ENCODE measurements around the gene CXCR5. TPM values are rescaled to one million over a fixed set of nuclear protein-coding genes. Genes with fewer than 3 reads are reported as not detected.

Gene CXCR5
- total RNA-seq, 4 donors from 2014 or later = 0.17 TPM; not detected in 3

DNA sequence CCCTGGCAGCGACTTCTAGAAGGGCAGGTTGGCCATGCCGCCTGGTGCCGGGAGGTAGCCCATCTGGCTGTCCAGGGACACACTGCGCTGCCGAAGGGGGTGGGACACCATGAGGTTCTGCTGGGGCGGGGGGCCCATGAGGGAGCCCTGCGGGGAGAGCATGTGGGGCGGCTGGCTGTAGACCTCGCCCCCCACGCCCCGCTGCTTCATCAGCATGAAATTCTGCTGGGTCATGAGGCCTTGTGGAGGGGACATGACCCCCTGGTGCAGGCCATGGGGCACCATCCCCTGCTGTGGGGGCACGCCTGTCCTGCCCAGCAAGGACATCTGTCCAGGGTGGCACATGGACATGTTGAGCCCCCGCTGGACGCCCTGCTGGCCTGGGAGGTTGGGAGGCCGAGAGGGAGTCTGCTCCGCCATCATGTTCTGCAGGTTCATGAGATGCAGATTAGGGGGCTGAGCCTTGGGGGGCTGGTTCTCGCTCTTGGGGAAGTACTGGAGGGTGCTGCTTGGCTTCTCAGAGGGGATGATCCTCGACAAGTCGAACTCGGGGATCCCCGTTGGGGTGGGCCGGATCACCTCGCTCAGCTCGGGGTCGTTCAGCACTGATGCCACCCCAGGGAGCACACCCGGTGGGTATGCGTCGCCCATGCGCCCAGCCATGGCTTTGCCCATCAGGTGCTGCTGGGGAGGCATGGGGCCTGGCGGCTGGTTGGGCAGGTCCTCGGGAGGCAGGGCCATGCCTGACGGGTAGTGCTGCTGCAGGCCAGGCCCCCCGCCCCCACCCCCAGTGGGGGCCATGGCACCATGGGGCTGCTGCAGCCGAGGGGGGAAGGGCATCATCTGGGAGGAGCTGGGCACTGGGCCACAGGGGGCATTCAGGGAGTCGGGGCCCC, 15.0 kb downstream of the CXCR5 start:
- Histone ChIP-seq H3K9me3 (no peaks in the 10 kb centered on the region), H3K4me1 (peaks cover 0 to 66% (median 46%) of the 10 kb centered on the region in 4 donors), H3K27me3 (peaks cover 0 to 3% (median 0%) of the 10 kb centered on the region in 4 donors), H3K27ac (replicated peaks in 1 of 4) (no peak overlapping the region), H3K4me3 (no peak overlapping the region), H3K36me3 (peaks cover 43 to 80% (median 72%) of the 10 kb centered on the region in 4 donors)
- intact Hi-C loops (cut with DNase I) = loop anchor here (5.0 kb wide), 1 partner anchor 34 kb away; no protein-coding TSS in a partner anchor
- 93% methylated on average over 12 of the region's 35 CpGs for WGBS
- DNase-seq (ENCODE audit: extremely low spot score) = no peak
- TF ChIP-seq POLR2AphosphoS5 (IDR thresholded peaks at IDR 0.05) = no peak

DNA sequence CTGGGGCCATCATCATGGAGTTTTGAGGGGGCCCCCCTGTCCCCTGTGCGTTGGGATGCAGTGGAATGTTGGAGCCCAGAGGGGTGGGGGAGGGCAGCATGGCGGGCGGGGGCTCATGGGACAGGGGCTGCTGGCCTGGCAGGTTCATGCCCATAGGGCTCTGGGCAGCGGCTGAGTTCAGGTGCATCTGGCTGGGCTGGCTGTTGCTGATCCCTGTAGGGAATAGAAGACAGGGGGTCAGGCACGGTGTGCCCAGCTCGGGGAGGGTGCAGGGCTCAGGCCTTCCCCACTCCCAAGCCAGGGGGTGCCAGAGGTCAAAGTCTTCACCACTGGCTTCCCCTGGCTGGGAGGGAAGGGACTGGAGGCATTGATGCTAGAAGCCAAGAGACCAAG, 15.6 kb downstream of the CXCR5 start:
- H3K27me3 ChIP-seq = peaks cover 0 to 3% (median 0%) of the 10 kb centered on the region in 4 donors
- peak overlapping the region in 1 of 4 donors; percentile 23 for H3K27ac ChIP-seq (replicated peaks in 1 of 4)
- DNase-seq (ENCODE audit: extremely low spot score) = no peak
- no peaks in the 10 kb centered on the region for H3K9me3 ChIP-seq
- peaks cover 0 to 70% (median 46%) of the 10 kb centered on the region in 4 donors for H3K4me1 ChIP-seq
- intact Hi-C loops (cut with DNase I) = loop anchor here (5.0 kb wide), 1 partner anchor 33 kb away; no protein-coding TSS in a partner anchor
- H3K36me3 ChIP-seq = peaks cover 43 to 82% (median 75%) of the 10 kb centered on the region in 4 donors
- H3K4me3 ChIP-seq = no peak overlapping the region
- WGBS = 85% methylated on average over 5 of the region's 6 CpGs
- TF ChIP-seq, protein P1, sequence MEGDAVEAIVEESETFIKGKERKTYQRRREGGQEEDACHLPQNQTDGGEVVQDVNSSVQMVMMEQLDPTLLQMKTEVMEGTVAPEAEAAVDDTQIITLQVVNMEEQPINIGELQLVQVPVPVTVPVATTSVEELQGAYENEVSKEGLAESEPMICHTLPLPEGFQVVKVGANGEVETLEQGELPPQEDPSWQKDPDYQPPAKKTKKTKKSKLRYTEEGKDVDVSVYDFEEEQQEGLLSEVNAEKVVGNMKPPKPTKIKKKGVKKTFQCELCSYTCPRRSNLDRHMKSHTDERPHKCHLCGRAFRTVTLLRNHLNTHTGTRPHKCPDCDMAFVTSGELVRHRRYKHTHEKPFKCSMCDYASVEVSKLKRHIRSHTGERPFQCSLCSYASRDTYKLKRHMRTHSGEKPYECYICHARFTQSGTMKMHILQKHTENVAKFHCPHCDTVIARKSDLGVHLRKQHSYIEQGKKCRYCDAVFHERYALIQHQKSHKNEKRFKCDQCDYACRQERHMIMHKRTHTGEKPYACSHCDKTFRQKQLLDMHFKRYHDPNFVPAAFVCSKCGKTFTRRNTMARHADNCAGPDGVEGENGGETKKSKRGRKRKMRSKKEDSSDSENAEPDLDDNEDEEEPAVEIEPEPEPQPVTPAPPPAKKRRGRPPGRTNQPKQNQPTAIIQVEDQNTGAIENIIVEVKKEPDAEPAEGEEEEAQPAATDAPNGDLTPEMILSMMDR (IDR thresholded peaks at IDR 0.05) = no peak
- TF ChIP-seq EP300 (IDR thresholded peaks at IDR 0.05) (no peak), POLR2A (IDR thresholded peaks at IDR 0.05; ENCODE audit: low read depth) (no peak), POLR2AphosphoS5 (IDR thresholded peaks at IDR 0.05) (no peak)

- H3K27me3 ChIP-seq = peaks cover 0 to 3% (median 0%) of the 10 kb centered on the region in 4 donors
- no peak overlapping the region for H3K4me3 ChIP-seq
- DNase-seq (ENCODE audit: extremely low spot score) = no peak
- H3K36me3 ChIP-seq = peaks cover 43 to 86% (median 80%) of the 10 kb centered on the region in 4 donors
- intact Hi-C loops (cut with DNase I) = loop anchor here (5.0 kb wide), 2 partner anchors 32 to 42 kb away; no protein-coding TSS in a partner anchor
- peak overlapping the region in 1 of 4 donors; percentile 30 for H3K27ac ChIP-seq (replicated peaks in 1 of 4)
- H3K9me3 ChIP-seq = no peaks in the 10 kb centered on the region
- peaks cover 0 to 68% (median 44%) of the 10 kb centered on the region in 4 donors for H3K4me1 ChIP-seq
- 76% methylated on average over 11 of the region's 21 CpGs for WGBS
- TF ChIP-seq, protein P1 (IDR thresholded peaks at IDR 0.05) = no peak
- no peak for TF ChIP-seq POLR2A (IDR thresholded peaks at IDR 0.05; ENCODE audit: low read depth)
Measured at GRCh38 chr11:118899706-118900360, 16.1 kb downstream of the CXCR5 start.

GRCh38 chr11:118900535-118901384, 17.1 kb downstream of the CXCR5 start:
- peaks cover 0 to 3% (median 0%) of the 10 kb centered on the region in 4 donors for H3K27me3 ChIP-seq
- TF ChIP-seq, protein P1 (IDR thresholded peaks at IDR 0.05) = no peak
- no peak for TF ChIP-seq EP300 (IDR thresholded peaks at IDR 0.05)
- peak overlapping the region in 1 of 4 donors; percentile 30 for H3K27ac ChIP-seq (replicated peaks in 1 of 4)
- no peaks in the 10 kb centered on the region for H3K9me3 ChIP-seq
- intact Hi-C loops (cut with DNase I) = loop anchor here (5.0 kb wide), 1 partner anchor 42 kb away; no protein-coding TSS in a partner anchor
- whole genome bisulfite sequencing = 83% methylated on average over 22 of the region's 29 CpGs
- H3K4me3 ChIP-seq = no peak overlapping the region
- no peak for DNase-seq (ENCODE audit: extremely low spot score)
- peaks cover 0 to 60% (median 36%) of the 10 kb centered on the region in 4 donors for H3K4me1 ChIP-seq
- H3K36me3 ChIP-seq = peaks cover 43 to 92% (median 87%) of the 10 kb centered on the region in 4 donors

Data from esophagus muscularis mucosa (tissue), 4 donors.